GM15510 (cell line): Measurements from ENCODE around the gene PRDM16.

Experiments
- POLR2A ChIP-seq: IDR thresholded peaks from 3 replicates; pipeline ENCODE4 v1.6.1; 2011; ENCODE audit warnings: borderline replicate concordance; ENCODE audit not compliant: insufficient read length; ENCODE audit errors: extremely low read depth

The PRDM16 gene

GRCh38 chr1:3077081-3077480 lies 8.1 kb downstream of the PRDM16 start:
- TF ChIP-seq POLR2A, result no peak

DNA sequence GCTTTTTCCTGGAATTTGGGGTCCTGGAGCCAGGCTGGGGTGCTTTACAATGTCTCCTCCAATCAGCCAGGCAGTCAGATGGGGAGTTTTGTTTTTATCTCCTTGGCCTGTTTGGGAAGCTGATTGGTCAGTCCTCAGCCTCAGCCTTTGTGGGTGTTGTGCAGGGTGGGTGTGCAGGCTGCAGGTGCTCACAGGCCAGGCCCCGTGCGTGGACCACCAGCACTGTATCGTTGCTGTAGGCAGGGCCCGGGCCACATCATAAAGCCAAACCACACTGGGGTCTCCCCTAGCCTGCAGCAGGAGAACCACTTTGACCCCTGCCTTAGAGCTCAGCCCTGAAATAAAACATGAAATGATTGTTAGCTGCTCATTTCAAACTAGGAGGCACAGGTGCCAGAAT lies 8.6 kb downstream of the PRDM16 start:
- TF ChIP-seq POLR2A, result no peak

DNA sequence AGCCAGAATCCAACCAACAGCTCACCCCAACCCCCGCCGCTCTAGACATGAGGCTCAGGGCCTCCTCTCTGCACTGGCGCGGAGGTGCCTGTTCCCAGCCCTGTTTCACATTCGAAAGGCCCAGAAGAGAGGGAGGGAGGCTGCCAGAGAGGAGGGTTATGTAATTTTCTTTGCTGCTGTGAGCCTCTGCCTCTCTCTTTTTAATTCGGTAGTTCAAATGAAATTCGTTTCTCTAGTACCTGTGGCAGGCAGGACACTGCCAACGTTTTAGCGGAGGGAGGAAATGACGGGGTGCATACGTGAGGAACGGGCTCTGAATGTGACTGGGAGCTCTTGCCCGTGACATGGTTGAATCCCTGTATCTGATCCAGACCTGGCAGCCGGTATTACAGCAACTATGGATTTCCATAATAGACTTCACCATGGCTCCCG lies 9.4 kb downstream of the PRDM16 start:
- no peak for TF ChIP-seq POLR2A

DNA sequence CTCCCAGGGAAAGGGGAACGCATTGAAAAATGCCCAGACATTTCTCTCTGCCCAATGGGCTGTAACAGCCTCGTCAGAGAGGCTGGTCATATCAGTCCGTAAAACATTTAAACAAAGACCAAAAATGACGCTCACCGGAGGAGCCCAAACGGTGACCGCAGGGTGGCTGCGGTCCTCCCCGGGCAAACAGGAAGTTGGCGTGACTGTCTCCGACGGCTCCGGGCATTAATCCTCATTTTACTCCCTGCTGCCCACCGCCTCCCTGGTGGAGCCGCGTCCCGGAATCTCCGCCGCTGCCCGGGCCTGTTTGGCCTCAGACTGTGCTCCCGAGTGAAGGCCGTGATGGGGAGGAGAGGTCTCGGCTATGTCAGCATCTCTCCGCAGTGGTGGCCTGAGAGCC lies 9.9 kb downstream of the PRDM16 start:
- TF ChIP-seq POLR2A, result no peak

DNA sequence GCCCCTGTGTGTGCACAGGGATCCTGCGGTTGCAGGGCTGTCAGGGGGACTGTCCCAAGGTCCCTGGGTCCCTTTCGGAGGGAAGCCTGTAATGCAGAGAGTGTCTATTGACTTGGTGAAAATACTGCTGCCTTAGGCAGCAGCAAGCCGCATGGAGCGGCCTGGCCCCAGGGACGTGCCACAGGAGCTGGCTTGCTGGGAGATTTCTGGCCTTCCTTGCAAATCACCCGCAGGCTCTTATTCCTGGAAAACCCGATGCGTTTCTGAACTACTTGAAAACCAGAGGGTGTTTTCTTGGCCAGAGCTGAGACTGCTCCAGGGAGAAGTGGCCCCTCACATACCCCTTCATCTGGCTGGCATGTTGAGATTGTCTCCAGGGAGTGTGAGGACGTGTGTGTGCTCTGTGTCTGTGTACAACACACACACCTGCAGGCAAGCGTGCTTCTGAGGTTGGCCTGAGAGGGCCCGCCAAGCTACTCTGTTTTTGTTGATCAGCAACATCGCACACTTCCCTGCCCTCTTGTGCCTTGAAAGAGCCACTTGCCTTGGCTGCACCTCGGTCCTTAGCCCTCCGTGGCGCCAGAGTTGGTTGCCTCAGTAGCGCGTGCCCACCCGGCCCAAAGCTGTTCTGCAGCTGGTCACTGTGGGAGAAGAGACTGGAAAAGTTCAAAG lies 10.5 kb downstream of the PRDM16 start:
- no peak for TF ChIP-seq POLR2A

DNA sequence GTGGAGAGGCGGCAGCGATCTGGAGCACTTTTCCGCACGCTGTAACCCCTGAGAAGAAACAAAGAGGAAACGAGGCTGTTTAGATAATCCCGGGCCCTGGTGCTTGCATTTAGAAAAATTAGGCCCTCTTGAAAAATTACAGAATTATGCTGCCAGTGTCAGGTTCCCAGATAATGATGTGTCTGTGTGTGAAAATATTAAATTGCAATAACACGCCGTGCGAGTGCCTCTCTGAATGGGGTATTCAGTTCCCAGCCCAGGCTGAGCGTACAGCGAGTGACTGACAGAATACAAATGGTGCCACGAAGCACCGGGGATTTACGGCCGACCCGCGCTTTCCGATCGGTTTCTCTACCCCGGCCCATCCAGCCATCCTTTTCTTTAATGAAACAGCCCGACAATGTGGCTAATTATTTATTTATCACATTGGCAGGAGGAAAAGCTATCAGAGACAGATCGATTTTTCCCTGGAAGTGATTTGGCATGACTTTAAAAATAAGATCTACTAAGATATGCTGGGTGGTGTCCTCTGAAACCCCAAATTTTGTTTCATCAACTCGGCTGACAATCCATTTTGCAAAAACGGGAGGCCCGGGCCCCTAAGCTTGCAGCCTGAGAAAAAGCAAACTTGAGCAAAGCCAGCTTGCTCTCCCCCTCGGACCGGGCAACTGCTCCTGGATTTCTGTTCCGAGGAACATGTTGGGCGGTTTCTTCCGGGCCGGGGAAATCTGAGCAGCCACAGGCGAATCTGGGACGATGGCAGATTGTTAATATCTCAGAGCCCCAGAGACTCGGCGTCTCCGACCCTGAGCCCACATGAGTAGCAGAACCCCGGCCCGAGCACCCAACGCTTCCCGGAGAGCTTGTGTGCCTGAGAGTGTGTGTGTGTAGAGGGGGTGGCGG lies 11.3 kb downstream of the PRDM16 start:
- TF ChIP-seq POLR2A, result no peak

GRCh38 chr1:3081171-3081683 lies 12.2 kb downstream of the PRDM16 start:
- no peak for TF ChIP-seq POLR2A

DNA sequence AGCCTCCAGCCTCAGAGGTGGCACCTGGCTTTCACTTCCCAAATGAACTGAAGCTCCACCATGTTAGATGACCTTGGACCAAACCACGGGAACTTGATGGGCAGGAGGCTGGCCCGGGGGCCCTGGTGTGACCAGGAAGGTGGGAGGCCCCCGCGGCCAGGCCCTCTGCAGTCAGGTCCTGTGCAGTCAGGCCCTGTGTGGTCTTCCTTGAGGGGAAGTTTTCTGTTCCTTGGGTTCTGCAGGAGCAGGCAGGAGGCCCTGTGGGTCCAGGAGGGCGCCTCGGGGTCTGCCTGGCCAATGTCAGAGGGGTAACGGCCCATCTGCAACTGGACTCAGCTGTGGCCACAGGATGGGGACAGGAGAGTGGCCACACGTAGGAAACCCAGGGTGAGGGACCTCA lies 13.0 kb downstream of the PRDM16 start:
- no peak for TF ChIP-seq POLR2A

- TF ChIP-seq POLR2A, result no peak
These were observed 13.8 kb downstream of the PRDM16 start for GRCh38 chr1:3082571-3083516.

DNA sequence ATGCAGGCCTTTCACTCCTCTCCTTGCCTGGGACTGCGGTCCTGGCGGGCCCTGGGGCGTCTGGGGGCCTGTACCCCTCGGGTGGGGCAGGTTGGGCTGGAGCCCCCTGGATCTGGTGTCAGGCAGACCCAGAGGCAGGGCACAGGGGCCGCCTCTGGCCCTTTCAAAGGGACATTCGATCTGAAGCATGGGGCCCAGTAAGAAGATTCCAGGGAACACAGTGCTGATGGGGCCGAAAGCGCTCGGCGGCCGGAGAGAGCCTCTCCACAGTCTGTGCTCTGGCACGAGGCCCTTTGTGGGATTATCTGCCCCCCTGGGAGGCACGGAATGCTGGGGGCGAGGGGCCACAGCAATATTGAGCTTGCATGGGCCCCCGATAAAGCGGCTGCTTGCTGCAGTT lies 15.2 kb downstream of the PRDM16 start:
- TF ChIP-seq POLR2A, result no peak

- TF ChIP-seq POLR2A, result no peak
These were observed 15.7 kb downstream of the PRDM16 start for GRCh38 chr1:3084726-3085125.

GRCh38 chr1:3085721-3086120 lies 16.7 kb downstream of the PRDM16 start:
- TF ChIP-seq POLR2A, result no peak

GRCh38 chr1:3086272-3086974 lies 17.4 kb downstream of the PRDM16 start:
- no peak for TF ChIP-seq POLR2A

DNA sequence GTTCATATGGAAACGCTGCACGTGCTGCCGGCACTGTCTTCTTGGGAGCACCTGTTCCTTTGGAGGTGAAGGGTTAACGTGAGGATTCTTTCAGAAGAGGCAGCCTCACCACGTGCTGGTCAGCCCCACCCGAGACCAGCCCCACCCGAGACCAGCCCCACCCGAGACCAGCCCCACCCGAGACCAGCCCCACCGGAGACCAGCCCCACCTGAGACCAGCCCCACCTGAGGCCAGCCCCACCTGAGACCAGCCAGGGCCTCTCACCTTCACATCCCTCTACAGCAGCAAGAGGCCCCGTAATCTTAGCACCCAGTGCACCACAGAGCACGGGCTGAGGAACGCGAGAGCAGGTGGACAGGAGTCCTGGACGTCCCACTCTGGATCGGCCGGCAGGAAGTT lies 18.0 kb downstream of the PRDM16 start:
- no peak for TF ChIP-seq POLR2A
